Urothelium cell line (cell line): Measurements from ENCODE around the gene TMEM106B.
"Not testable (repeated sequence)": the region's sequence is repeated elsewhere in the genome, so short reads cannot be mapped to it uniquely, and the experiment has no call there.

ENCODE experiments used
- DNase-seq: peaks from one replicate; pipeline ENCODE4 v3.0.0; 2011; ENCODE audit warnings: low spot score, mixed read lengths
- FAIRE-seq: peaks from 2 replicates; lab custom pipeline; 2011; peaks lifted over from hg19 to GRCh38; lab: Jason Lieb, UNC

The TMEM106B gene

DNA sequence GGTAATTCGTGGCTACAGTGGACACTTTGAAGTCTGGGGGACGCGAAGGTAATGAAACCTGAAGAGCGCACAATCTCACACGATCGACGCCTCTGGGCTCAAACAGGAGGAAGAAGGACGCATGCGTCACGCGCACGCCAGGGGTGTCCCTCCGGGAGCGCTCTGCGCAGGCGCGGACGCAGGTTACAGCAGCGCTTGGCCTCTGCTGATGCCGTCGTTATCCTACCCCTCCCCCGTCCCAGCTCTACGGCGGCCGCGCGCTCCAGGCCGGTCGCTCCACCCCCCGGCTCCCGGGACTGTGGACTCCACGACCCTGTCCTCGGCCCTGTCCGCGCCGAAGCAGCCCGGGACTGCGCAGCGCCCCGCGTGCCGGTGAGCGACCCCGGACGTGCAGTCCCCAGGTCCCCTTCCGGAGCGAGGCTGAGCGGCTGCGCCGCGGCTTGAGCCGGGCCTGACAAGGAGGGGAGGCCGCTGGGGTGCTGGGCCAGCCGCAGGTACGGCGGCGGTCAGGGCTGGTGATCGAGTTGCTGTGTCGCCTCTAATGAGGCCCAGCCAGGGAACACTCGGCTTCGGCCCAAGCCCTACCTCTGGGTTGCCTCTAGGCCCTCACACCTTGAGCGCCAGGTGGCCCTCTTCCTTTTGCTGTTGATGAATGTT, at the start of gene TMEM106B:
TSS of gene TMEM106B (plus strand) at position 241 of the 657 bp plus-strand sequence. CDS start 3,517 bp downstream, outside the sequence.
- DNase-seq (peak; percentile 97), FAIRE-seq (peak; percentile 78)

DNA sequence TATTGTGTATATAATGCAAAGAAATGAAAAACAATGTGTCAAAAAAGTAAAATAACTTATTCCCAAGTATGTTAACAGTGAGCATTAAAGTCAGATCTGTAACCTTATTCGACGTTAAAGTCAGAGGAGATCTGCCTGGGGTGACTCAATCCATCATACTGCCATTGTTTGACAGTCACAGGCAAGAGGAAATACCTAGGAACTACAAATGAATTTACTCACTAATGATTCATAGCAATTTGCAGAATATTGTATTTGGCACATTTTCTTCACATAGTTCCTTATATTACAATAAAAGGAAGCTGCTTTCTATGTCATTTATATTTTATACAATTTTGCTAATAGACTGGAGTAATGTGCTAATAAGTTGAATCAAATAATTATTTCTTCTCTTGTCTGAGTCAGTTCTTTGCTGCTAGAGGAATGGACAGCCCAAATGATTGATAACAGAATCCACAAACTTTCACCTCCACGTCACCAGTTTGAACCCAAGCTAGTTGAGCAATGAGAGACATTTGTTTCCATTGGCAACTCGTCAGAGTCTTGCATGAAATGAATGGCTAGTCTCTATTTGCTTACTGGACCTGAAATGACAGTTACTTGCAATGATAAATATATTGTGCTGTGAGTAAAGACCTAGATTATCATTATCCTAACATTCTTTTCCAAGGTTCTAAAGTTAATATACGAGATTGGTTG, 48.5 kb upstream of the TMEM106B start:
- FAIRE-seq, result no peak
- no peak for DNase-seq

DNA sequence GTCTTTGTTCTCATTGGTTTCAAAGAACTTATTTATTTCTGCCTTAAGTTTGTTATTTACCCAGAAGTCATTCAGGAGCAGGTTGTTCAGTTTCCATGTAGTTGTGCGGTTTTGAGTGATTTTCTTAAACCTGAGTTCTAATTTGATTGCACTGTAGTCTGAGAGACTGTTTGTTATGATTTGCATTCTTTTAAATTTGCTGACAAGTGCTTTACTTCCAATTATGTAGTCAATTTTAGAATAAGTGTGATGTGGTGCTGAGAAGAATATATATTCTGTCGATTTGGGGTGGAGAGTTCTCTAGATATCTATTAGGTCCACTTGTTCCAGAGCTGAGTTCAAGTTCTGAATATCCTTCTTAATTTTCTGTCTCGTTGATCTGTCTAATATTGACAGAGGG, 43.0 kb upstream of the TMEM106B start:
- not testable (repeated sequence) for FAIRE-seq

DNA sequence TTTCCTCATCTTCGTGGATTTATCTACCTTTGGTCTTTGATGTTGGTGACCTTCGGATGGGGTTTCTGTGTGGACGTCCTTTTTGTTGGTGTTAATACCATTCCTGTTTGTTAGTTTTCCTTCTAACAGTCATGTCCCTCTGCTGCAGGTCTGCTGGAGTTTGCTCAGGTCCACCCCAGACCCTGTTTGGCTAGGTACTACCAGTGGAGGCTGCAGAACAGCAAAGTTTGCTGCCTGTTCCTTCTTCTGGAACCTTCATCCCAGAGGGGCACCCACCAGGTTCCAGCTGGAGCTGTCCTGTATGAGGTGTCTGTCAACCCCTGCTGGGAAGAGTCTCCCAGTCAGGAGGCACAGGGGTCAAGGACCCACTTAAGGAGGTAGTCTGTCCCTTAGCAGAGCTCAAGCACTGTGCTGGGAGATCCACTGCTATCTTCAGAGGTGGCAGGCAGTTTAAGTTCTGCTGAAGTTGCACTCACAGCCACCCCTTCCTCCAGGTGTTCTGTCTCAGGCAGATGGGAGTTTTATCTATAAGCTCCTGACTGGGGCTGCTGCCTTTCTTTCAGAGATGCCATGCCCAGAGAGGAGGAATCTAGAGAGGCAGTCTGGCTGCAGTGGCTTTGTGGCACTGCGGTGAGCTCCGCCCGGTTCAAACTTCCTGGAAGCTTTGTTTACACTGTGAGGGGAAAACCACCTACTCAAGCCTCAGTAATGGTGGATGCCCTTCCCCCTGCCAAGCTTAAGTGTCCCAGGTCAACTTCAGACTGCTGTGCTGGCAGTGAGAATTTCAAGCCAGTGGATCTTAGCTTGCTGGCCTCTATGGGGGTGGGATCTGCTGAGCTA, 40.9 kb upstream of the TMEM106B start:
- FAIRE-seq, DNase-seq: not testable (repeated sequence)

More for the DNA sequence above, 43.0 kb upstream of the TMEM106B start:
- DNase-seq, result not testable (repeated sequence)

DNA sequence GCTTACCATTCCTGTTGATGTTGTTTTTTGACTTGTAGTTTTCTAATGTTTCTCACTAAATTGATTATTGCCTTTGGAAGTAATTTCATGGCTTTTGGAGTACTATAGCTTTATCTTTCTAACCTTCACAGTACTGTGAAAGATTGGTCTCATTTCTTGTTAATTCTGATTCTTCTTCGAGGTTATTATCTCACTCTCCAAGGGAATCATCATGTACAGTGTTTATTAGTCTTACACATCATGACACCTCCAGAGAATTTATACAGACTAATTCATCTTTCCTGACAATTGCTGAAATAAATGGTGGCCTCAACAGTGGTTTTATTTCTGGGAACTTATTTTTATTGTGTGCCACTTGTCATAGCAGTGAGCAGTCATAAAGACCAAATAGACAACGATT, 37.4 kb upstream of the TMEM106B start:
- DNase-seq (no peak), FAIRE-seq (no peak)

DNA sequence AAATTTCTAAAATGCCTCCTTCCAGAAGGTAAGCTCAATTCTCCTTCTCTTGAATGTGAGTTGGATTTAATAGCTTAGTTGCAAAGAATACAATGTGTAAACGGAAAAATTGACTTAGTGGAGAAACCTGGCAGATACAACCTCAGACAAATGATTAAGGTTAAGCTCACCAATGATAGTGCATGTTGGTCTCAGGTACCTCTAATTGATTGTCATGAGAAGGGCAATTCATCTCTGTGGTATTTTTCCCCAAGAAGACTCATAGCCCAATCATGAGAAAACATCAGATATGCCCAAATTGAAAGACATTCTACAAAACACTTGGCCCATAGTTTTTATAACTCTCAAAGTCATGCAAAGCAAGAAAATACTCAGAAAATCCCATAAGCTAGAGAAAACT, 36.2 kb upstream of the TMEM106B start:
- FAIRE-seq, result no peak
- no peak for DNase-seq

DNA sequence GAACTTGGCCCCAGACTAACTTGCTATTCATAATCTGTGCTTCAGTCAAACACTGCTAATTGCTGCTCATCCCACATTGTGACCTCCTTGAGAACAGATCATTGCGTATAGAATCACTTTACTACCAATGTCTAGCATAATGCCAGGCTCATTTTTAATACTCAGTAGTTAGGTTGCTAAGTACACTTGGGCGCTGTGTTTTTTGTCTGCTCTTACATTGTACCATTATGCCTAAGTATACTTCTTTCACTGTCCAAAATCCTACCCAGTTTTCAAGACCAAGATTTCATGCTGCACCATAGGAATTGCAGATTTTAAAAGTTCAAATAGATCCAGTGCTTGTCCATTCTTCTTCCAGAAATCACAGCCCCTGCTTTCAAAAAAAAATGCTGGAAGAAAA, 32.8 kb upstream of the TMEM106B start:
- DNase-seq (no peak), FAIRE-seq (peak; percentile 35)

DNA sequence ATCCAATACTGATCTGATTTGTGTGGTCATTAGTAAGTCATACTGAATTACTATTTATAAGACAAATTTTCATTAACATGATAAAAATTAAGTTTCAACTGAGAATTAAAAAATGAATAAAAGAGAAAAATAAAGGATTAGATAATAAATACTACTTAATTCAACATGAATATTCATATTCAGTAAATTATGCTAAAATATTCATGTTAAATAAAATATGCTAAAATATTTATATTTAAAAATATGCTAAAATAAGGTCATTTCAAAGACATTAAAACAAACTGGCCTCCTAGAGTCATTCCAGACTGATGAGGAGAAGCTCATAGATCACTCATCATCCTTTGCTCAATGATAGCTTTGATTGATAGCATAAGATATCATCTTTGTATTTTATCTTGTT, 16.7 kb upstream of the TMEM106B start:
- FAIRE-seq (no peak), DNase-seq (no peak)

DNA sequence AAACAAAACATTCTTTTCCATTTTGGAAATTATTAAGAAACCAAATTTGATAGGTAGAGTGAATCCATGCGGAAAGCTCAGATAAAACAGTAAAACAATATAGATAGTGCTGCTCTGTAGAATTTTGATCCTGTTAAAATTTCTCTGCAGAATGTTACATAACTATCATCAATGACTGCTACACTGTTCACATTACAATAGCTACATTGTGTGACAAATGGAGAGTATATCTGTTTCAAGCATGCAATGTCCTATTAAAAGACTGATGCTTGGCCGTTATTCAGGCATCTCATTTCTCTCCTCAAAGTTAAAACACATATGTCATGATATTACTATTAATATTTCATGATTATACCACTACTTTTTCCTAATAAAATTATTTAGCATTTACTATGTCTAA, 14.7 kb upstream of the TMEM106B start:
- no peak for FAIRE-seq
- DNase-seq, result no peak

DNA sequence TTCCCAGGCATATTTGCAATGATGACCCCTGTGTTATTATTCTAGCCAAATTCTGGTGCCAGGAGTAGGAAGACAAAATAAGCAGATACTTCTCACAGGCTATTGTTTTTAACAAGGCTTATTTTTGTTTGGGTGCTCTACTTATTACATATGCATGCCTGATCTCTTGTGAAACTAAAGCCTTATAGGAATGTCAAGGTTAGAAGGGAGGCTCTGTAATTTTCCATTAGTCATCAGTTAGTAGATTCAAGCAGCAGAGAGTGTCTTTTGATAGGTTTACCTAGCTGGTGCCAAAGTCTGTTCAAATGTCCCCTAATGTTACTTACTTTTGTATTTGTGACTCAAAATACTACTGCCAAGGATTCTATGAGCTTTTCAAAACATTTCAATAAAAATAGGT, 11.7 kb upstream of the TMEM106B start:
- FAIRE-seq, result no peak
- DNase-seq, result peak; percentile 7

DNA sequence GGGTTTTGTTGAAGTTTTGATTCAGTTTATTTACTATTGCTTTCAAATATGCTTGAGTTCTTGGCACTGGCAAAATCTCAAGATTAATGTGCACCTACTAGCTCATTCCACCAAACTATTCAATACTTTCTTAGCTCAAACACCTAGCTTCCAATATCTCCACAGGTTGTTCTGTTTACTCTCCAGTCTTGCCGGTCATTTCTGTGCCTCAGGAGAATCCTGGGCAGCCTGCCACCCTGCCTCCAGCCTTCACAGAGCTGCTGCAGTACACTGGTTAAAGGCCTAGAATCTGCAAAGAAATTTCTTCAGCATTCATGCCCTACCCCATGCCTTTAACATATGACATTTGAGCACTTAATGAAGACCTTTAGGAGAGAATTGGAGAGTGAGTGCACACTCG, 4.0 kb upstream of the TMEM106B start:
- FAIRE-seq, result no peak
- DNase-seq, result no peak

DNA sequence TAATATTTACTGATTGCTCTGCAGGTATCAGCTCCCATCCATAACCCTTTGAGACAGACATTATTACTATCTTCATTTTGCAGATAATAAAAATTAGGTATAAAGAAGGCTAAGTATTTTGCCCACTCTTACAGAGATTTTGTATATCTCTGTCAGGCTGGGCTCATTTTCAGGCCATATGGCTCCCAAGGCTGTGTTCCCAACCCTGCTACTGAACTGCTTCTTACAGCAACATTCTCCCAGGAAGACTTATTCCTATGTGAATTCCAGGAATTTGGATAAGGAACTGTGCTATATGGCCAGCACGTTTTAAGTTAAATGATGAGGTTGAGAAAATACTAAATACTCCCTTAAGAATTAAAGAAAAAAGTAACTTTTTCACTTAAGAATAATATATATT, 1.9 kb upstream of the TMEM106B start:
- DNase-seq (no peak), FAIRE-seq (no peak)

DNA sequence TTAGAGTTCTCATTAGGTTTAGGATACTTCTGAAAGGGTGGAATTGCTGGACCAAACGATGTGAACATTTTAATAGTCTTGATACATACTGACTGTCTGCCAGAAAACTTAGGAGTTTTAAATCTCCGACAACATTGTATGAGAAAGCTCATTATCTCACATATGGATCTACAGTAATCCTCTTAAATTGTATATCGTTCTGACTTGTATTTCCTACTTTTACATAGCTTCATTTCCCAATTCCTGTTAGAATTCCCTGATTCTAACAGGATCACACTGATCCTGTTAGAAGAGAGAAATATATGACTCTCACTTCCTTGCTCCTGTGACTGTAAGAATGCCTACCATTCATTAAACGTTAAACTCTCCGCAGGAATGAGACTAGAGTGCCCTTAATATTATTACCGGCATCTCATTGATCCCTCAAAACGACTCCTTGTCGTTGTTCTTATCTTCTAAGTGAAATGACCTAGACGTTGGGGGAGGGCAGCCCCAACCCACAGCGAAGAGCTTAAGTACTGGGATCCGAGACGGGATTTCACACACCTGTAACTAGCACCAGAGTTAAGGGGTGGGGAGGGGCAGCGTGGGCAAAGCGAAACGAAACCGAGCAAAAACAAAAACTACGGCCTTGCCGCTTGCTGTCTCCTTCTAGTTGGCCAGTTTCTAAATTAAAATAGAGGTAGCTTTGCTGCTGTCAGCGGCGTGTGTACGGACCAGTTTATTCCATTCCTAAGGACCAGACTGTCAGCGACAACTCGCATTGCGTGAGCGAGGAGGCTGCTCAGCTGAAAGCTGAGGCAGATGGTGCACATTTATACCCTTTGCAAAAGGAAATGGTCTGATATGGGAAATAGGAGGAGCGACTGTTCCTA, 678 bp upstream of the TMEM106B start:
- no peak for FAIRE-seq

DNA sequence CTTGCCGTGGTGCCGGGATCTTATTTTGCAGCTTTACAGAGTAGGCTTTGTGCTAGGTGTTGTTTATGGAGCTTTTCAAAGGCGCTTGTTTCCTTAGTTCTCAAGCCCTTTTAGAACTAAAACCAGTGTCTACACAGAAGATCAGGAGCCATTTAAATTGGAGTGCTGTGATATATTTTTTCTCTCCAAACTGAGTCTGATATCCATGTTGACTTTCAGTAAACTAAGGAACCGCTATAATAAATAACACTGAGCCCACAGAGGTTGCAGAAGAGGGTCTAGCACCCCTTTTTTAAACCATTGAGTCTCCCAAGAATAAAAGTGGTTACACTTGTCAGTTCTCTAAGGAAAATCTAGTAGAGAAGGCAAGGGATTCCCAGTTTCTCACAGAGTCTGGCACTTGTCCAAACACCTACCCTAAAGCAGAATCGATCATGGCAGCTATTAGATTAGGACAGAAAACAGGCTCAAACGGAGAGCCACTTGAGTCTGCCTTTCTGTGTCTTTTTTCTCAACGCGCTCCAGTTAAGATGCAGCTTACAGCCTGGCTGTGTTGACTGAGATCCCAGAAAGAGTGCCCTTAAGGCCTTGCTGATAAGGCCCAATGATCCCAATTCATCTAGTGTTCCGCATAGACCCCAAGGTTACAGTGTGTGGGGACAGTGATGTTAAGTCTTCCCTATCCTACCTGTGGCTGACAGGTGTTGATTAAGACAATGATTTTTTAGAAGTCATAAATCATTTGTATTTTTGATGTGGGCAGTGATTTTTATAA, 804 bp downstream of the TMEM106B start:
- no peak for FAIRE-seq
- no peak for DNase-seq

More for the DNA sequence above, 678 bp upstream of the TMEM106B start:
- DNase-seq, result peak; percentile 29

DNA sequence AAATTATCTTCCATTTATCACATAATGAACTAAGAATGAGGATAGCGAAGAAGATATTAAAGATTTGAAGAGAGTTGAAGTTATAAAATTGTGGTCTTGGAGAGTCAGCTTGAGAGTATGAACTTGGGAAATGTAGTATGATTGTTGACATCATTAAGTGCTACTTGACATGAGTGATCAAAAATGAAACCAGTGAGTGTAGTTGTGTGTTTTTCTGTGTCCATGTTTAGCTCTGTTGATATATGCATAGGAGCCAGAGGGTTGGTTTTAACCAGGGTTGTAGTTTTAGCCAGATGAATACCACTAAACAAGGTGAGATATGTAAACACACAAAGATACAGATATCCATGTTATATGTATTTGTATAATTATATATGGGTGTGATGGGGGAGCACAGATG, 6.2 kb downstream of the TMEM106B start:
- FAIRE-seq (no peak), DNase-seq (no peak)

DNA sequence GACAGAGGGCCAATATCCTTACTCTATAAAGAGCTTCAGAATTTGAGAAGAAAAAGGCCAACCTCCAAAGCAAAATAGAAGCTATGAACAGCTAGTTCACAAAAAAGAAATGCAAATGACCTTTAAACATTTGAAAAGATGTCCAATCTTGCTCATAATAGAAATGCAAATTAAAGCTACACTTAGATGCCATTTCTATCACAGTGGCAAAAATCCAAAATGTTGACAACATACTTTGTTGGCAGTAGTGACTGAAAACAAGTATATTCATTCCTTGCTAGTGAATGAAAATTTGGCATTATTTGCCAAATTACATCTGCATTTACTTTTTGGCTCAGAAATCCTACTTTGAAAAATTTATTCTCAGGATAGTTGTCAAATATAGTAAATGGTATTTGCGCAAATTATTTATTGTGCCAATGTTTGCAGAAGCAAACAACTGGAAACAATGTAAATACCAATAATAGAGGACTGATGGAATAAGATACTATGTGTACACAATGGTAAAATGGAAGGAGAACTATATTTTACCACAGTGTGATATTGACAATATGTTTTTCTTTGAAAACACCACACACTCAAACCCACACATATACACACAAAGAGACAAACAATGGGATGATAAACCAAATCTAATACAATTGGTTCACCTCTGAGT, 9.4 kb downstream of the TMEM106B start:
- FAIRE-seq, result no peak
- no peak for DNase-seq

DNA sequence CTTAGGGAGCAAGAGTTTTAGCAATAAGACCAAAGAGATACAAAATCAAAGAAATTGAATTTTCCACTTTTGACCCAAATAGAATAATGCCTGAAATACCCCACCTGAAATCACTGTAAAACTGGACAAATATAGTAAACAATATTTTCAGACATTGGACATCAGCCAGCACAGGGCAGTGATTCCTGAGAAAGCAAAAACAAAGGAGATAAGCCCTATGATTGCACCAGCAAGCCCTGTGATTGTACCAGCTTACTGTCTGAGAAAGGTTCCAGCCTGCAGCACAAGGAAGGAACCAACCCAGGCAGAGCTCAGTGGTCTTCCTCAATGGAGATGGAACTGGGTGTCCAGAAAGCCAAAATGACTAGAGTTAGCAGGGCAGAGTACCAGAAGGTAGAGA, 10.3 kb downstream of the TMEM106B start:
- no peak for FAIRE-seq

DNA sequence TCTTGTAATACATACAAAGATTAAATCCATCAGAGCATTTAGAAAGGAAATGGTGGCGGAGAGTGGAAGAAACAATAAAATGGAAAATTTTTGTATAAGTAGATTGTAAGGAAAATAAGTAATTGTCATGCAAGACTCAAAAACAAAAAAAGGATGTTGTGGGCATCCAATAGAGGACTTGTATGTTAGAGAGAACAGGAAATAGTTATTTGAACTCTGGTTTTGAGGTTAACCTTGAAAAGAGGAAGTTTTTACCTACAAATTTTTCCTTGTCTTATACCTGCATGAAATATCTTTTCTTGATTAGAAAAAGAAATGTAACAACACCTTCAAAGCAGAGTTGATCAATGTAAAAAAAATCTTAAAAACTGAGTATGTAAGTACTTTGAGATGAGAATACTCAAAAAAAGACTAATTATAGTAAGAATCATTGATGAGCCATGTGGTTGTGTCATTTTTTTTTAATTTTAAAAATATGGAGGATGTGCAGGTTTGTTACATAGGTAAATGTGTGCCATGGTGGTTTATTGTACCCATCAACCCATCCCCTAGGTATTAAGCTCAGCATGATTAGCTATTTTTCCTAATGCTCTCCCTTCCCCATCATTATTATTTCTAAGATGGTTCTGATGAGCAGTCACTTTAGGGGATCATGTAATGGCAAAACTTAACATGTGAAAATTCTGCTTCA, 11.9 kb downstream of the TMEM106B start:
- no peak for DNase-seq
- no peak for FAIRE-seq

More for the DNA sequence above, 10.3 kb downstream of the TMEM106B start:
- no peak for DNase-seq

DNA sequence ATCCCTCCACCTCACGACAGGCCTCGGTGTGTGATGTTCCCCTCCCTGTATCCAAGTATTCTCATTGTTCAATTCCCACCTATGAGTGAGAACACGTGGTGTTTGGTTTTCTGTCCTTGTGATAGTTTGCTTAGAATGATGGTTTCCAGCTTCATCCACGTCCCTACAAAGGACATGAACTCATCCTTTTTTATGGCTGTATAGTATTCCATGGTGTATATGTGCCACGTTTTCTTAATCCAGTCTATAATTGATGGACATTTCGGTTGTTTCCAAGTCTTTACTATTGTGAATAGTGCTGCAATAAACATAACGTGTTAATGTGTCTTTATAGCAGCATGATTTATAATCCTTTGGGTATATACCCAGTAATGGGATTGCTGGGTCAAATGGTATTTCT, 13.9 kb downstream of the TMEM106B start:
- FAIRE-seq, DNase-seq: not testable (repeated sequence)
